ENCODE measurements around the gene CDHR3. TPM values are rescaled to one million over a fixed set of nuclear protein-coding genes. Genes with fewer than 3 reads are reported as not detected.

The CDHR3 gene
- total and polyA plus RNA-seq, 9 of the 15 experiments (the other 6 are each of a cell fraction or from before 2014, with no cell fraction given), result 0.03 to 0.66 (median 0.24) TPM; not detected in 1

- TF ChIP-seq ZMIZ1 (IDR thresholded peaks at IDR 0.05; ENCODE audit: low read depth in 2 of 2, low read length in 2 of 2), result no peak
- no peak for TF ChIP-seq SRSF9 (IDR thresholded peaks at IDR 0.05; ENCODE audit: borderline replicate concordance, low read depth, low read length)
- no peak for TF ChIP-seq ZFP1 (CRISPR knock-in tag; IDR thresholded peaks at IDR 0.05)
- TF ChIP-seq HES1 (IDR thresholded peaks at IDR 0.05; ENCODE audit: low read depth), result no peak
- no peak for TF ChIP-seq POLR2A (conservative IDR thresholded peaks at IDR 0.05)
- no peak for TF ChIP-seq MBD2 (IDR thresholded peaks at IDR 0.05; ENCODE audit: borderline replicate concordance, low read depth)
- no peak for TF ChIP-seq ZNF24 (IDR thresholded peaks at IDR 0.05)
- no peak for TF ChIP-seq HNRNPH1 (optimal IDR thresholded peaks at IDR 0.05; ENCODE audit: low read depth, low read length)
- no peak for TF ChIP-seq ZNF57 (CRISPR knock-in tag; IDR thresholded peaks at IDR 0.05)
- no peak for TF ChIP-seq TAF9B (IDR thresholded peaks at IDR 0.05; ENCODE audit: partially characterized antibody)
- TF ChIP-seq SRF (CRISPR knock-in tag; IDR thresholded peaks at IDR 0.05), result no peak
- TF ChIP-seq STAT5A (IDR thresholded peaks at IDR 0.05; ENCODE audit: borderline replicate concordance, low read length), result 0 out of 2 replicates have a peak, but pooled peaks have one; percentile 6
- no peak for TF ChIP-seq ZNF282 (CRISPR knock-in tag; IDR thresholded peaks at IDR 0.05)
- TF ChIP-seq CHD1 (IDR thresholded peaks at IDR 0.05; ENCODE audit: low read length), result no peak
- TF ChIP-seq PKNOX1 (IDR thresholded peaks at IDR 0.05), result peak; percentile 47; the same call in 1 of the 2 replicates
- TF ChIP-seq IFI16 (CRISPR knock-in tag; IDR thresholded peaks at IDR 0.05), result no peak
- TF ChIP-seq ADNP (tag; IDR thresholded peaks at IDR 0.05), result no peak
- peak; percentile 42; the same call in 1 of the 2 replicates for TF ChIP-seq NFIC (IDR thresholded peaks at IDR 0.05)
- no peak for TF ChIP-seq CBX2 (IDR thresholded peaks at IDR 0.05; ENCODE audit: insufficient read depth, low read length, poor library complexity, severe bottlenecking)
- no peak for TF ChIP-seq SIX5 (IDR thresholded peaks at IDR 0.05; ENCODE audit: borderline replicate concordance in 1 of 2, insufficient read depth in 1 of 2, low read depth in 1 of 2, low read length in 2 of 2)
- no peak for TF ChIP-seq ZNF551 (CRISPR knock-in tag; IDR thresholded peaks at IDR 0.05)
Measured at GRCh38 chr7:106015381-106016218, 52.5 kb downstream of the CDHR3 start (continued).

Measured in K562 (cell line).